Measurements from ENCODE around the gene ARL8B. TPM values are rescaled to one million over a fixed set of nuclear protein-coding genes. Genes with fewer than 3 reads are reported as not detected.

The ARL8B gene
- total and polyA plus RNA-seq, 9 of the 15 experiments (the other 6 are each of a cell fraction or from before 2014, with no cell fraction given): 28.5 to 99.4 (median 77.2) TPM

DNA sequence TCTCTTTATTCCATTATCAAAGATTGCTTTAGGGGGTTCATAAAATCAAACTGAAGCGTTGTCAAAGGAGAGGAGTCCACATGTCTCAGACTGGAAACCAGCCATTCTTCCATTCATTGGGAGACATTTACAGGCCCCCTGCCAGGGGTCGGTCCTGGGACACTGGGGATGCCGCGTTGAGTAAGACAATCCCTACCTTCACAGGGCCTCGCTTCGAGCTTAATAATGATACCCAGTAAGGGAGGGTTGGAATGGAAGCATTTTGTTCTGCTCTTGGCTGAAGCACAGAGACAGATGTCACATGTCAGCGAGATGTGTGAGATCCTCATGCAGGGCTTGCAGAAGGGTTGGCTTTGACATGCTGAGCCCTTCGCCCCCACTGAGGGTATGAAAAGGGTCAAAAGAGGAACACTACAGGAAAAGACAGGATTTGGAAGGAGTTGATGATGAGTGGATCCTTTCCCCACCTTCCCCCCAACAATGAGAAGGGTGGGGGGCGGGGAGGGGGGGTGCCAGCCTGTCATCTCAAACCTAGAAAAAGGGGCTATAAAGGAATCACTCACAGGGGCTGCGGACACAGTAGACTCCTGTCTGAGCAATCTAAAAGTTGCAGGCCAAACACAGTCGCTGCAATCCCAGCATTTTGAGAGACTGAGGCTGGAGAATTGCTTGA lies 25.6 kb upstream of the ARL8B start:
- peaks cover 0 to 3% of the 10 kb centered on the region in 2 experiments; a peak in 1 of 5 replicates for H3K4me1 ChIP-seq (replicated peaks in 1 of 2; ENCODE audit: control insufficient read depth in 2 of 2, insufficient read depth in 2 of 2, low read length in 2 of 2)
- H3K4me3 ChIP-seq: no peak overlapping the region
- ATAC-seq (no peak), FAIRE-seq (no peak), DNase-seq (ENCODE audit: extremely low read depth in 1 of 4, low spot score in 3 of 4) (no peak)
- no peak overlapping the region for H3K9ac ChIP-seq (ENCODE audit: insufficient read depth in 1 of 2, low read depth in 2 of 2, low read length in 2 of 2)
- in situ Hi-C loops (cut with MboI): no loop called here
- 51% methylated on average over 11 of the region's 11 CpGs for WGBS (ENCODE audit: insufficient coverage, low coverage, missing lambda C conversion rate)
- H3K27ac ChIP-seq (ENCODE audit: extremely low read depth, low read depth, low read length): no peak overlapping the region
- no peaks in the 10 kb centered on the region for H3K9me3 ChIP-seq (replicated peaks; ENCODE audit: control insufficient read depth, insufficient read depth, low read depth, low read length)
- TF ChIP-seq NFXL1 (CRISPR knock-in tag; IDR thresholded peaks at IDR 0.05) (no peak), TAL1 (IDR thresholded peaks at IDR 0.05) (no peak), FOXA3 (CRISPR knock-in tag; conservative IDR thresholded peaks at IDR 0.05 in 1 of 2, IDR thresholded peaks at IDR 0.05 in 1 of 2) (no peak)
- TF ChIP-seq, protein P1, sequence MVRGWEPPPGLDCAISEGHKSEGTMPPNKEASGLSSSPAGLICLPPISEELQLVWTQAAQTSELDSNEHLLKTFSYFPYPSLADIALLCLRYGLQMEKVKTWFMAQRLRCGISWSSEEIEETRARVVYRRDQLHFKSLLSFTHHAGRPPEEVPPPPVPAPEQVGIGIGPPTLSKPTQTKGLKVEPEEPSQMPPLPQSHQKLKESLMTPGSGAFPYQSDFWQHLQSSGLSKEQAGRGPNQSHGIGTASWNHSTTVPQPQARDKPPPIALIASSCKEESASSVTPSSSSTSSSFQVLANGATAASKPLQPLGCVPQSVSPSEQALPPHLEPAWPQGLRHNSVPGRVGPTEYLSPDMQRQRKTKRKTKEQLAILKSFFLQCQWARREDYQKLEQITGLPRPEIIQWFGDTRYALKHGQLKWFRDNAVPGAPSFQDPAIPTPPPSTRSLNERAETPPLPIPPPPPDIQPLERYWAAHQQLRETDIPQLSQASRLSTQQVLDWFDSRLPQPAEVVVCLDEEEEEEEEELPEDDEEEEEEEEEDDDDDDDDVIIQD (CRISPR knock-in tag; IDR thresholded peaks at IDR 0.05): no peak
- no peaks in the 10 kb centered on the region for H3K36me3 ChIP-seq (ENCODE audit: control insufficient read depth, insufficient read depth, low read length)
- H3K9me1 ChIP-seq (ENCODE audit: control insufficient read depth, insufficient read depth, low read length): no peaks in the 10 kb centered on the region
- ChIA-PET POLR2A (interaction anchor here (1.5 to 2.7 kb wide), 2 partner anchors 11 kb away, joined by 3 to 8 read pairs; no protein-coding TSS in a partner anchor), CTCF (ENCODE audit: low intra/inter-chr PET ratio) (no interaction called here)
- intact Hi-C loops (cut with micrococcal nuclease): no loop called here
- H2AFZ ChIP-seq (ENCODE audit: low read depth, low read length): no peak overlapping the region
- no peaks in the 10 kb centered on the region for H4K20me1 ChIP-seq (replicated peaks; ENCODE audit: control insufficient read depth, insufficient read depth, low read length)
- H3K27me3 ChIP-seq (ENCODE audit: control insufficient read depth in 2 of 2, insufficient read depth in 2 of 2, low read length in 2 of 2): no peaks in the 10 kb centered on the region; a peak in 1 of 5 replicates
- no peak overlapping the region for H3K4me2 ChIP-seq (ENCODE audit: insufficient read depth, low read length)
- H3K79me2 ChIP-seq (ENCODE audit: control insufficient read depth, insufficient read depth, low read length): no peaks in the 10 kb centered on the region
- no TSS peak for BruUV-seq (replicated peaks)

Measured in K562 (cell line).